Colon (tissue), 2 donors: ENCODE measurements around the gene DUSP21.
A peak's percentile ranks its signal among the peaks of the same experiment; 100 is the strongest.
"Not testable (repeated sequence)": the region's sequence is repeated elsewhere in the genome, so short reads cannot be mapped to it uniquely, and the experiment has no call there.

ENCODE experiments used
- FAIRE-seq: peaks from 2 replicates; lab custom pipeline; 2012; peaks lifted over from hg19 to GRCh38; lab: Jason Lieb, UNC
- donor health status: control.
- donor health status: control.

Gene DUSP21

GRCh38 chrX:44876086-44876485 is 32.3 kb downstream of the DUSP21 start:
- FAIRE-seq, result no peak

GRCh38 chrX:44876767-44877166 is 32.9 kb downstream of the DUSP21 start:
- no peak for FAIRE-seq

GRCh38 chrX:44878780-44879179 is 35.0 kb downstream of the DUSP21 start:
- FAIRE-seq, result no peak

GRCh38 chrX:44881549-44881948 is 37.7 kb downstream of the DUSP21 start:
- no peak for FAIRE-seq

GRCh38 chrX:44882635-44883034 is 38.8 kb downstream of the DUSP21 start:
- FAIRE-seq, result no peak

- no peak for FAIRE-seq
Measured at GRCh38 chrX:44884944-44885343, 41.1 kb downstream of the DUSP21 start.

GRCh38 chrX:44889824-44890223 is 46.0 kb downstream of the DUSP21 start:
- no peak for FAIRE-seq

GRCh38 chrX:44890247-44890646 is 46.4 kb downstream of the DUSP21 start:
- peak; percentile 38 for FAIRE-seq

GRCh38 chrX:44890687-44891086 is 46.9 kb downstream of the DUSP21 start:
- not testable (repeated sequence) for FAIRE-seq

GRCh38 chrX:44891642-44892041 is 47.8 kb downstream of the DUSP21 start:
- peak; percentile 47 for FAIRE-seq
